GM10248 (cell line): ENCODE results near the gene TTF1.

Experiments used
- CTCF ChIA-PET: fragments of 300-600 bp; sonication (Branson Sonifier 250); formaldehyde crosslinking; extraction: SDS; loops from one replicate; lab custom pipeline; 2021; ENCODE audit warnings: antibody characterized with exemption; lab: Yijun Ruan, JAX
- POLR2A ChIA-PET: fragments of 350-650 bp; sonication (Branson Sonifier 250); formaldehyde crosslinking; extraction: SDS; loops from one replicate; lab custom pipeline; 2020; ENCODE audit warnings: antibody characterized with exemption; lab: Yijun Ruan, JAX
- DNase-seq: peaks from one replicate; pipeline ENCODE4 v3.0.0; 2012; ENCODE audit errors: extremely low spot score
- CTCF ChIP-seq: IDR thresholded peaks from 2 replicates; pipeline ENCODE4 v1.5.1; 2012; ENCODE audit warnings: mild to moderate bottlenecking, low read depth; ENCODE audit errors: extremely low read depth, missing control alignments, control extremely low read depth

TTF1 gene

GRCh38 chr9:132443951-132444607, 37.4 kb upstream of the TTF1 start:
- ChIA-PET POLR2A (no interaction called here), CTCF (no interaction called here)
- TF ChIP-seq CTCF = no peak
- DNase-seq = no peak

DNA sequence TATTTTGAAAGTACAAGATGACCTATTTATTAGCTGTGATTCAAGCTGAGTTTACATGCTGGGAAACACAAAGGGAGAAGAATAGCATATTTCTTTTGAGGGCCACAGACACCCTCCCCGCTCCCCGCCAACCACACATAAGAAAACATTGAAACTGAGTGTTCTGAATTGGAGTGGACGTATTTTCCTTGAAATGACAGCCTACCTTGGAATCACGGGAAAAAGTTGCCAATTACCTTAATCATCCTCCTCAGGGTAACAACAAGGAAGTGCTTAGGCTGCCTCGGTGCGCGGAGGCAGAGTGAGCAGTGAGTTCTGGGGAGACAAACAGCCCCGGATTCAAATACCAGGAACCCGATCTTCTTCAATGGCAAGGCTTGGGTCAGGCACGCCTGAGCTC, 34.8 kb upstream of the TTF1 start:
- ChIA-PET POLR2A (no interaction called here), CTCF (no interaction called here)
- no peak for DNase-seq
- no peak for TF ChIP-seq CTCF

GRCh38 chr9:132440735-132441134, 34.1 kb upstream of the TTF1 start:
- CTCF ChIA-PET = no interaction called here
- no peak for DNase-seq
- TF ChIP-seq CTCF = no peak
- POLR2A ChIA-PET = no interaction called here

DNA sequence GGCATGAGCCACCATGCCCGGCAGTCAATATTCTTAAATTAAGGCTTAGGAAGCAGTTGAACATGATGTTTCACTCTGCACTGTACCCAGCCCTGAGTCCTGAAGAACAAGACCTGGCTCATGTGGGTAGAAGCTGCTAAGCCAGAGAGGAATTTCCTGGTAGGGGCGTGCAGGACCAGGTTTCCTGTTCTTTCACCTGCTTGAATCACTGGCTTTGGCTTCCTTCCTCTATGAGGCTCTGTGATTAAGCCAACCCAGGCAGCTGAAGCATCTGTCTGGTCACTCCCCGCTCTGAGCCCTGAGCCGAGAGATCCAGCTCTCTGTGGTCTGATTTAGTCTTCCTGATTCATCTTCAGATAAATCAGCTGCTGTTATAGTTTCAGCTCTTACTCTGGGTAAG, 32.5 kb upstream of the TTF1 start:
- POLR2A ChIA-PET = no interaction called here
- no peak for TF ChIP-seq CTCF
- CTCF ChIA-PET = no interaction called here
- DNase-seq = no peak

GRCh38 chr9:132434881-132435280, 28.2 kb upstream of the TTF1 start:
- ChIA-PET CTCF (no interaction called here), POLR2A (no interaction called here)
- TF ChIP-seq CTCF = no peak
- DNase-seq = no peak

- ChIA-PET CTCF (no interaction called here), POLR2A (no interaction called here)
- no peak for TF ChIP-seq CTCF
- DNase-seq = no peak
Measured at GRCh38 chr9:132430998-132431397, 24.4 kb upstream of the TTF1 start.
